ENCODE data around the gene TGM2.

- no peak for TF ChIP-seq CTCF (IDR thresholded peaks at IDR 0.05)
- no peak for TF ChIP-seq POLR2A (IDR thresholded peaks at IDR 0.05)
- TF ChIP-seq EP300 (IDR thresholded peaks at IDR 0.05) = no peak
These were observed 1.1 kb upstream of the TGM2 start for GRCh38 chr20:38165966-38166702.
